HG03565 (cell line): Measurements from ENCODE around the gene GPR27.

ENCODE experiments used
- ATAC-seq: cut with Tn5 transposase; IDR thresholded peaks from one replicate; pipeline ENCODE4 v1.9.1; 2021; ENCODE audit warnings: mild to moderate bottlenecking, moderate library complexity; ENCODE audit not compliant: unreplicated experiment

Gene GPR27, protein sequence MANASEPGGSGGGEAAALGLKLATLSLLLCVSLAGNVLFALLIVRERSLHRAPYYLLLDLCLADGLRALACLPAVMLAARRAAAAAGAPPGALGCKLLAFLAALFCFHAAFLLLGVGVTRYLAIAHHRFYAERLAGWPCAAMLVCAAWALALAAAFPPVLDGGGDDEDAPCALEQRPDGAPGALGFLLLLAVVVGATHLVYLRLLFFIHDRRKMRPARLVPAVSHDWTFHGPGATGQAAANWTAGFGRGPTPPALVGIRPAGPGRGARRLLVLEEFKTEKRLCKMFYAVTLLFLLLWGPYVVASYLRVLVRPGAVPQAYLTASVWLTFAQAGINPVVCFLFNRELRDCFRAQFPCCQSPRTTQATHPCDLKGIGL

GRCh38 chr3:71753701-71754609 lies at the start of gene GPR27:
Gene GPR27, plus strand, starts transcription at chr3:71753855. Its CDS starts 195 bp downstream, at chr3:71754050.
- no peak for ATAC-seq

- no peak for ATAC-seq
These were observed 48.7 kb upstream of the GPR27 start for GRCh38 chr3:71704915-71705314.

DNA sequence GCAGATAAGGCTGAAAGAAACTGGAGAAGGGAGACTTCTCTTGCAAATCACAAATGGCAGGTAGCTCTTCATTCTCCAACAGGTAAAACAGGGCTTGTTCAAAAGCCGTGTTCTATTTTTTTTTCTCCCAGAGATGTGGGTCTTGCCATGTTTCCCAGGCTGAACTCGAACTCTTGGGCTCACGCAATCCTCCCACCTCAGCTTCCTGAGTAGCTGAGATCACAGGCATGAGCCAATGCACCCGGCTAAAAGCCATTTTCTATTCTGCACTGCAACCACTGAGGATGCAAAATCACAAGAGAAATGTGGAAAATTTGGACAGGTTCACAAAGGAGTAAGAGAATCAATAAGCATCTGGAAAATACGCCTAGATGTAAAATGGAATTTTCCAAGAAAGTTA lies 48.0 kb upstream of the GPR27 start:
- no peak for ATAC-seq

GRCh38 chr3:71707595-71707994 lies 46.1 kb upstream of the GPR27 start:
- ATAC-seq, result no peak

DNA sequence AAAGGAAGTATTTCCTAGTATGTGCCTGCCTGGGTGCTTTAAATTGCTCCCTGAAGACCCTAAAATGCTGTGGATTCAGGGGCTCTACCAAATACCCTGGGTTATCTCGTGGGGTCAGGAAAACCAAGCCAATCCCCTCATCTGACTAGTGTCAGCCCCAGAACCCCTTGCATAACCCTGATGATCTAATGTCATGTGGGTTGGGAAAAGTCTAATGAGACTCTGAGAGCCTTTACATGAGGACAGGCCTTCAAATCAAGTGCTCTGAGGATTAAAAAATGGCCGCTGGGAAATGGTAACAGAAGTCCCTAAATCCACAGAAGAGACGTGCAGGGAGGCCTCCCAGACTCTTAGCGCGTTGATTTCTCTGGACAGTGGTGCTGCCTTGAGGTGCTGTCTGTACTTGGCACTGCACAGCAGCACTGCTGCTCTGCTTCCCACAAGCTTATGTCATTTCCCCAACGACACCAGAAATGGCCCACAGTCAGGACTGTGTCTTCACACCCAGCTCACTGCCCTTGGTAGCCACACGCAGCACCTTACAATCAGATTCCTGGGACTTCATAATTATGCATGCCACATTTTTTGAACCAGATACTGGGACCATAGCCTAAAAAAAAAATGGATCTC lies 45.1 kb upstream of the GPR27 start:
- ATAC-seq, result no peak

- no peak for ATAC-seq
These were observed 43.6 kb upstream of the GPR27 start for GRCh38 chr3:71709908-71710511.

- peak; percentile 87 for ATAC-seq
These were observed 42.7 kb upstream of the GPR27 start for GRCh38 chr3:71710906-71711494.

- ATAC-seq, result no peak
These were observed 40.6 kb upstream of the GPR27 start for GRCh38 chr3:71713041-71713440.

DNA sequence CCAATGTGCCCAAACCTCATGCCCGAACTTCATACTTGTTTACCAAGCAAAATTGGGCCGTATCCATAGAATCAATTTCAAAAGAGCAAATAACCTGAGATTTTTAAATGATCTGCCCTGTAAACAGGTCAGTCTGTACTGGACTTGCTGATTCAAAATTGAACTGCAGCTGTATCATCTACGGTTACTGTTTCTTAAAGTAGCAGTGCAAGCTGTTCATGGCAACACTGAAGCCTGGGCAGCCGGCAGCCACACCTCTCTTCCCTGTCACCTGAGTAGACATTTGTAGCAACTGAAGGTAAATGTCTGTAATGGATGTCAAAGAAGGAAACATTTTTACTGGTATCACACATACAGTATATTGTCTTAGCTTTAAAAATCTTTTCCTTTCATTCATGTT lies 39.1 kb upstream of the GPR27 start:
- ATAC-seq, result no peak

GRCh38 chr3:71718072-71718471 lies 35.6 kb upstream of the GPR27 start:
- no peak for ATAC-seq

GRCh38 chr3:71721002-71721401 lies 32.7 kb upstream of the GPR27 start:
- no peak for ATAC-seq

DNA sequence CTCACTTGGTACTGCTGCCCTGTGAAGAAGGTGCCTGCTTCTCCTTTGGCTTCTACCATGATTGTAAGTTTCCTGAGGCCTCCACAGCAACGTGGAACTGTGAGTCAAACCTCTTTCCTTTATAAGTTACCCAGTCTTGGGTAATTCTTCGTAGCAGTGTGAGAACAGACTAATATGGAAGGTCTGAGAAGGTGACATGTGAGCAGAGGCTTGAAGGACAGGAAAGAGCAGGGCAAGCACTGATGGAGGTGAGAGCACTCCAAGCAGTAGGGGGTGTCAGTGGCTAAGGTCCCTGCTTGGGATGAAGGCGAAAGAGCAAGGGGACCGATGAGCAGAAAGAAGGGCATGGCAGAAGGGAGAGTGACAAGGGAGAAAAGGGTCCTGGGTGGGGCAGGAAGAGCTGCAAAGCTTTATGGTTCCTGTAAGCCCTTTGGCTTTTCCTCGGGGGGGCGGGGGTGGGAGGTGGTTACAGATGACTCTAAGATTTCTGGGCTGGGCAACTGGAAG lies 32.0 kb upstream of the GPR27 start:
- no peak for ATAC-seq

DNA sequence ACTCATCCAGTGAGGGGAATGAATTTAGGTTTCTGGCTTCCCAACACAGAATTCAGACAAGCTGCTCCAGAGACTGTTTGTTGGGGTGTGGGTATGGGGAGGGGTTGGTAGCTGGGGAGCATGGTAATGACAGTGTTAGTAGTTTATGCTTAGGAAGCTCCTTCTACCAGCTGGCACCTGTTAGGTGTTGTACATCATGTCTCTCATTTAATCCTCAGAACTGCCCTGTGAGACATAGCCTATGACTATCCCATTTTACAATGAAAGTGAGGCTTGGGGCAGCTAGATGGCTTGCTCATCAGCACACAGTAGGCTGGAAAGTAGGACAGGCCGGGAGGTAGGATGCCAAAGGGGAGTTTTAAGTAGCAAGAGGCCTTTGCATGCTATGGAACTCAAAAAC lies 31.0 kb upstream of the GPR27 start:
- no peak for ATAC-seq

DNA sequence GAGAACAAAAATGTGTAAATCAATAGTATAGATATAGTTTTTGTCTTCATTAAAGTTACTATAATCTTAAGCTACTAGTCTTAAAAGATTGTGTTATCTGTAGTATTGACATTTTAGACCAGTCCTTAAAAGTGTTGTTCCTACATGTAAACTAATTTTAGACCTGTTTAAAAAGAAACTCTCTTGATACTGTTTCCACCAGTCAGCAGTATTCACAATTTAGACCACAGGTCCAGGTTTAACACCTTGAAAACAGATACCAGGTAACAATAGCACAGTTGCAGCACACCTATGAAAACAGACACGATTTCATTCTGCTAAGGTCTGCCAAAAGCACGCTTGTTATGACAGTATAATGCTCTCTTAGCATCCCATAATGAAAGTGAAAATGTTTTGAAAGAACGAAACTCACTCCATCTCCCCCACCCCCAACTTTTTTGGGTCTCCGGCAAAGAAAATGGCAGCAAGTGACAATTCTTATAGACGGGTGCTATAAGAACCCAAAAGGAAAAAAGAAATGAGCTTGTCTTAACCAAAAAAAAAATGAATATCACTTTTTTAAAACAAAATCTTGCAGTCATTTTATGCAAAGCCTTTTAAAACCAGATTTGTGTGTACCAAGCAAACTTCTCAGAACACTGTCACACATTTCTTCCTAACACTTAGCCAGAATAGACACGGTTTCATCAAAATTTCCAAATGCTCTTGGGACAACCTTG lies 30.0 kb upstream of the GPR27 start:
- peak; percentile 52 for ATAC-seq

- ATAC-seq, result no peak
These were observed 29.5 kb upstream of the GPR27 start for GRCh38 chr3:71724171-71724453.

GRCh38 chr3:71724584-71725270 lies 28.9 kb upstream of the GPR27 start:
- ATAC-seq, result peak; percentile 32

- ATAC-seq, result peak; percentile 33
These were observed 28.2 kb upstream of the GPR27 start, which contains the start of gene EIF4E3 for GRCh38 chr3:71725271-71725991. Gene EIF4E3, minus strand, starts transcription at chr3:71725402. Its CDS starts 35 bp downstream, at chr3:71725367.

GRCh38 chr3:71726146-71726545 lies 27.5 kb upstream of the GPR27 start:
- no peak for ATAC-seq
